ENCODE results near the gene ERGIC2. TPM values are rescaled to one million over a fixed set of nuclear protein-coding genes. Genes with fewer than 3 reads are reported as not detected.

ERGIC2 gene
- total RNA-seq, 1 experiment from 2014 or later, result 69.8 TPM

DNA sequence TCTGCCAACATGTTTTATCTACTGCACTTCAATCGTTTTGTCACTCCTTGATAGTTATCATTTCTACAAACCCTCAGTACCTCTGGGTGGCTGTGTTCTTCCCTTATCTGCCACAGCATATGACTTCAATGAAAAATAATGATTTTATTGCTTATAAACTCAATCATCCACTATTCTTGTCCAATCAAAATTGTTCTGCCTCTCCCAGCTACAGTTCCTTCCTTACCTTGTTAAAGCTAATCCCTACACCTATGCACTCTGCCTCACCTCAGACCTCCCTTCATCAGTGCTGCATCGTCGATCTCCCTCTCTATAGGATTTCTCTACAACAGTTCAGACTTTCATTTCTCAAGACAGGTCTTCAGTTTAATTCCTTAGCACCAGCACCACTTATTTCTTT, 58.8 kb downstream of the ERGIC2 start:
- H3K9me3 ChIP-seq (ENCODE audit: control insufficient read depth, low read depth, low read length), result peaks cover 12% of the 10 kb centered on the region

More for the DNA sequence above, 58.8 kb downstream of the ERGIC2 start:
- Histone ChIP-seq H3T11ph (ENCODE audit: low read length) (no peak overlapping the region), H4K8ac (replicated peaks; ENCODE audit: insufficient read length, low read depth, low read length) (no peak overlapping the region), H4K20me1 (ENCODE audit: control insufficient read depth, insufficient read depth, insufficient read length) (no peaks in the 10 kb centered on the region), H3K79me1 (ENCODE audit: insufficient read depth, low read depth, low read length, poor library complexity, severe bottlenecking) (no peaks in the 10 kb centered on the region), H2AFZ (ENCODE audit: low read length) (no peak overlapping the region), H3K23me2 (ENCODE audit: insufficient read length, low read depth, low read length, poor library complexity, severe bottlenecking) (no peaks in the 10 kb centered on the region), H3K9ac (ENCODE audit: extremely low read depth, insufficient read length, low read length) (no peak overlapping the region), H3K14ac (ENCODE audit: insufficient read depth, low read length) (no peak overlapping the region), H4K91ac (ENCODE audit: insufficient read length, low read depth, low read length) (no peak overlapping the region), H2BK20ac (ENCODE audit: low read depth, low read length, poor library complexity, severe bottlenecking) (no peak overlapping the region), H4K5ac (ENCODE audit: insufficient read length, low read depth, low read length) (no peak overlapping the region), H3K4me1 (ENCODE audit: insufficient read depth, low read length) (peaks cover 2% of the 10 kb centered on the region; the same call in 1 of the 2 replicates), H3K56ac (ENCODE audit: insufficient read length, low read depth, low read length) (no peak overlapping the region), H3K18ac (ENCODE audit: insufficient read length, low read depth, low read length) (no peak overlapping the region), H3K4me2 (ENCODE audit: insufficient read depth, insufficient read length, low read length) (no peak overlapping the region), H2BK120ac (ENCODE audit: low read depth, low read length, poor library complexity, severe bottlenecking) (no peak overlapping the region), H3K23ac (ENCODE audit: insufficient read length, low read depth, low read length) (no peak overlapping the region), H2BK12ac (ENCODE audit: insufficient read length, low read depth, low read length) (no peak overlapping the region), H3K79me2 (ENCODE audit: insufficient read depth, low read length) (no peaks in the 10 kb centered on the region), H2AK5ac (ENCODE audit: insufficient read length, low read length) (no peak overlapping the region), H3K4ac (ENCODE audit: low read depth, low read length) (no peak overlapping the region), H2BK5ac (ENCODE audit: insufficient read length, low read length) (no peak overlapping the region), H2BK15ac (ENCODE audit: low read depth, low read length) (no peak overlapping the region), H3K27ac (ENCODE audit: insufficient read length, low read depth, low read length) (no peak overlapping the region), H3K27me3 (ENCODE audit: insufficient read depth, low read length) (no peaks in the 10 kb centered on the region)
- no peak overlapping the region for H3K27ac Mint-ChIP-seq
- DNase-seq, result no peak
- TF ChIP-seq, protein P1, sequence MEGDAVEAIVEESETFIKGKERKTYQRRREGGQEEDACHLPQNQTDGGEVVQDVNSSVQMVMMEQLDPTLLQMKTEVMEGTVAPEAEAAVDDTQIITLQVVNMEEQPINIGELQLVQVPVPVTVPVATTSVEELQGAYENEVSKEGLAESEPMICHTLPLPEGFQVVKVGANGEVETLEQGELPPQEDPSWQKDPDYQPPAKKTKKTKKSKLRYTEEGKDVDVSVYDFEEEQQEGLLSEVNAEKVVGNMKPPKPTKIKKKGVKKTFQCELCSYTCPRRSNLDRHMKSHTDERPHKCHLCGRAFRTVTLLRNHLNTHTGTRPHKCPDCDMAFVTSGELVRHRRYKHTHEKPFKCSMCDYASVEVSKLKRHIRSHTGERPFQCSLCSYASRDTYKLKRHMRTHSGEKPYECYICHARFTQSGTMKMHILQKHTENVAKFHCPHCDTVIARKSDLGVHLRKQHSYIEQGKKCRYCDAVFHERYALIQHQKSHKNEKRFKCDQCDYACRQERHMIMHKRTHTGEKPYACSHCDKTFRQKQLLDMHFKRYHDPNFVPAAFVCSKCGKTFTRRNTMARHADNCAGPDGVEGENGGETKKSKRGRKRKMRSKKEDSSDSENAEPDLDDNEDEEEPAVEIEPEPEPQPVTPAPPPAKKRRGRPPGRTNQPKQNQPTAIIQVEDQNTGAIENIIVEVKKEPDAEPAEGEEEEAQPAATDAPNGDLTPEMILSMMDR (conservative IDR thresholded peaks at IDR 0.05), result no peak
- H3K27me3 Mint-ChIP-seq (ENCODE audit: low read depth), result no peaks in the 10 kb centered on the region
- peaks cover 1 to 2% of the 10 kb centered on the region in 2 experiments; a peak in 2 of 4 replicates for H3K4me1 Mint-ChIP-seq
- H3K9me3 Mint-ChIP-seq, result peaks cover 43 to 44% of the 10 kb centered on the region in 2 experiments
- H3K4me3 Mint-ChIP-seq, result no peak overlapping the region
- WGBS (ENCODE audit: extremely low coverage, insufficient read length, low lambda C conversion rate), result no CpG with 5 or more reads among the region's 3 CpGs
- H3K36me3 Mint-ChIP-seq (ENCODE audit: insufficient read depth in 1 of 3, low read depth in 3 of 3), result peaks cover 42 to 52% (median 43%) of the 10 kb centered on the region in 3 experiments
